ENCODE measurements around the gene DRC7. TPM values are rescaled to one million over a fixed set of nuclear protein-coding genes. Genes with fewer than 3 reads are reported as not detected.
A peak's percentile ranks its signal among the peaks of the same experiment; 100 is the strongest.
"Not testable (repeated sequence)": the region's sequence is repeated elsewhere in the genome, so short reads cannot be mapped to it uniquely, and the experiment has no call there.

DRC7 gene
- total and polyA plus RNA-seq, 12 donors: 0.09 TPM; not detected in 11

GRCh38 chr16:57774705-57775285, 80.2 kb downstream of the DRC7 start:
- no peaks in the 10 kb centered on the region for H3K27me3 ChIP-seq
- H3K27ac ChIP-seq: no peak overlapping the region
- H3K4me3 ChIP-seq: no peak overlapping the region
- TF ChIP-seq, protein P1, sequence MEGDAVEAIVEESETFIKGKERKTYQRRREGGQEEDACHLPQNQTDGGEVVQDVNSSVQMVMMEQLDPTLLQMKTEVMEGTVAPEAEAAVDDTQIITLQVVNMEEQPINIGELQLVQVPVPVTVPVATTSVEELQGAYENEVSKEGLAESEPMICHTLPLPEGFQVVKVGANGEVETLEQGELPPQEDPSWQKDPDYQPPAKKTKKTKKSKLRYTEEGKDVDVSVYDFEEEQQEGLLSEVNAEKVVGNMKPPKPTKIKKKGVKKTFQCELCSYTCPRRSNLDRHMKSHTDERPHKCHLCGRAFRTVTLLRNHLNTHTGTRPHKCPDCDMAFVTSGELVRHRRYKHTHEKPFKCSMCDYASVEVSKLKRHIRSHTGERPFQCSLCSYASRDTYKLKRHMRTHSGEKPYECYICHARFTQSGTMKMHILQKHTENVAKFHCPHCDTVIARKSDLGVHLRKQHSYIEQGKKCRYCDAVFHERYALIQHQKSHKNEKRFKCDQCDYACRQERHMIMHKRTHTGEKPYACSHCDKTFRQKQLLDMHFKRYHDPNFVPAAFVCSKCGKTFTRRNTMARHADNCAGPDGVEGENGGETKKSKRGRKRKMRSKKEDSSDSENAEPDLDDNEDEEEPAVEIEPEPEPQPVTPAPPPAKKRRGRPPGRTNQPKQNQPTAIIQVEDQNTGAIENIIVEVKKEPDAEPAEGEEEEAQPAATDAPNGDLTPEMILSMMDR (IDR thresholded peaks at IDR 0.05): no peak
- ATAC-seq (no peak), DNase-seq (no peak)
- H3K36me3 ChIP-seq: peaks cover 0 to 85% (median 45%) of the 10 kb centered on the region in 9 donors
- peaks cover 0 to 12% (median 3%) of the 10 kb centered on the region in 9 donors for H3K4me1 ChIP-seq
- WGBS, 2 donors: 95 to 96% methylated on average over 12 of the region's 12 CpGs
- intact Hi-C loops (cut with DNase I): no loop called here
- no peaks in the 10 kb centered on the region for H3K9me3 ChIP-seq

DNA sequence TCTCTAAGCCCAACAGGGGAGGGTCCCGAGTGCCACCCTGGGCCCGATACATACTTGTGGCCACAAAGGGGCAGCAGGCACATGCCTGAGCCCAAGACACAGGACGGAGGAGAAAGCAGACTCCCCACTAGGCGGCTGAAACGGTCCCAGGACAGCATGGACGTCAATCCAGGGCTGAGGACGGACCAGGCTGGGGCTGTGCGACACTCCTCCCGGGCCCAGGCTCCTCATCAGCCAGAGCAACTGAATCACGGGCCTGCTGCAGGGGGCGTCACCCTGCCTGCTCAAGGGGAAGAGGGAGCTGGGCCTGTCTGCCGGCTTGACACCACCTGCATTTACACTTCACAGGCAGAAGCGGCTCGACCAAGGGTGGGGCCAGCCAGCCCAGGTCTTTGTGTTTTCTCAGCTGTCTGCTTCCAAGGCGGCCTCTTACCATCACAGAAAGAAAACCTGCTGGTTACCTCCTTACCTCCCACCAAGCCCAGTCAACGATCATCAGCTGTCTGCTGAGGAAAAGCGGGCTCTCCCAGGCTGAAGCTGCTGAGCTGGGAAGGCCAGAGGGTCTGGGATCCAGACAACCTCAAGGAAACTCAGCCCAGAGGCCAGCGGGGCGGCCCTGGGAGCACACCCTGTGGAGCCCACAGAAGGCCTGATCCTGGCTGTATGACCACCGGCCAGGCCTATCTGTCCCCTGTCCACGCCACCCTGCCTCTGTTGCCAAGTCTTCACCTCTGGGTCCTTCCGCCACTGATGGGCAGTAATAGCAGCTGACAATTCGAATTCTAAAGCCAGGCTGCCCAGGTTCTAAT, 81.3 kb downstream of the DRC7 start:
- DNase-seq: no peak
- ATAC-seq: peak in 4 of 8 donors; percentile 7 to 24 (median 20)
- H3K4me1 ChIP-seq: peaks cover 0 to 12% (median 3%) of the 10 kb centered on the region in 9 donors
- intact Hi-C loops (cut with DNase I): no loop called here
- H3K4me3 ChIP-seq: no peak overlapping the region
- WGBS, 2 donors: 74 to 75% methylated on average over 23 of the region's 23 CpGs
- H3K27ac ChIP-seq: no peak overlapping the region
- H3K27me3 ChIP-seq: no peaks in the 10 kb centered on the region
- peaks cover 0 to 77% (median 34%) of the 10 kb centered on the region in 9 donors for H3K36me3 ChIP-seq
- no peaks in the 10 kb centered on the region for H3K9me3 ChIP-seq
- TF ChIP-seq, protein P1 (IDR thresholded peaks at IDR 0.05): peak in 6 of 9 donors; percentile 5 to 33 (median 18)

DNA sequence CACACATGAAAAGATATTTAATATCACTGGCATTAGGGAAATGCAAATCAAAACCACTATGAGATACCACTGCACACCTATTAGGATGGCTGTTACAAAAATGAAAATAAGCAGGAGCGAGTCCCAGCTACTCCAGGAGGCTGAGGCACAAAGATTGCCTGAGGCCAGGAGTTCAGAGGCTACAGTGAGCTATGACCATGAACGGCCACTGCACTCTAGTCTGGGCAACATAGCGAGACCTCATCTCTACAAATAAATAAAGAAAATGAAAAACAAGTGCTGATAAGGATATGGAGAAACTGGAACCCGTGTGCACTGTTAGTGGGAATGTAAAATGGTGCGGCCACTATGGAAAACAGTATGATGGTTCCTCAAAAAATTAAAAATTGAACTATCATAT, 84.1 kb downstream of the DRC7 start:
- TF ChIP-seq, protein P1 (IDR thresholded peaks at IDR 0.05): no peak
- H3K27ac ChIP-seq: no peak overlapping the region
- DNase-seq (no peak), ATAC-seq (no peak)
- intact Hi-C loops (cut with DNase I): no loop called here
- peaks cover 0 to 8% (median 2%) of the 10 kb centered on the region in 9 donors for H3K4me1 ChIP-seq
- WGBS, 2 donors: 93 to 95% methylated on average over 5 of the region's 5 CpGs
- H3K9me3 ChIP-seq: no peaks in the 10 kb centered on the region
- H3K27me3 ChIP-seq: no peaks in the 10 kb centered on the region
- peaks cover 0 to 83% (median 32%) of the 10 kb centered on the region in 9 donors for H3K36me3 ChIP-seq
- no peak overlapping the region for H3K4me3 ChIP-seq

DNA sequence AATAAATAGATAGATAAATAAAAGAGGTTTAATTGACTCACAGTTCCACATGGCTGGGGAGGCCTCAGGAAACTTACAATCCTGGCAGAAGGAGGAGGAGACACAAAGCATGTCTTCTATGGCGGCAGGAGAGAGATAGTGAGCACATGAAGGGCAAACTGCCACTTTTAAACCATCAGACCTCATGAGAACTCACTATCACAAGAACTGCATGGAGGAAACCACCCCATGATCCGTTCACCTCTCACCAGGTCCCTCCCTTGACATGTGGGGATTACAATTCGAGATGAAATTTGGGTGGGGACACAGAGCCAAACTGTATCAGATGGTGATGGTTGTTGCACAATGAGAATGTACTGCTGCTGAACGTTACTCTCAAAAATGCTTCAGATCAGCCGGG, 85.2 kb downstream of the DRC7 start:
- ATAC-seq, H3K4me1 ChIP-seq, DNase-seq, H3K27me3 ChIP-seq, H3K27ac ChIP-seq, H3K4me3 ChIP-seq, H3K9me3 ChIP-seq: not testable (repeated sequence)
- 84 to 89% methylated on average over 5 of the region's 5 CpGs for WGBS, 2 donors
- H3K36me3 ChIP-seq: peaks cover 0 to 90% (median 43%) of the 10 kb centered on the region in 9 donors
- intact Hi-C loops (cut with DNase I): loop anchor here in 1 of 10 donors (5.0 kb wide), 1 partner anchor 38 kb away; no protein-coding TSS in a partner anchor
